H4 (cell line): Measurements from ENCODE around the gene PRKAG2. TPM values are rescaled to one million over a fixed set of nuclear protein-coding genes. Genes with fewer than 3 reads are reported as not detected.
"Not testable (repeated sequence)": the region's sequence is repeated elsewhere in the genome, so short reads cannot be mapped to it uniquely, and the experiment has no call there.

Source experiments
- DNase-seq: peaks from one replicate; pipeline ENCODE4 v3.0.0-alpha.2; 2015; ENCODE audit warnings: low spot score
- total RNA-seq: library from RNA; depleted of rRNA; stranded (reverse); fragments of >200 nt; shearing (Covaris generic); gene quantifications from 2 replicates; pipeline ENCODE4 v1.2.3, GENCODE V29; 2014

The PRKAG2 gene
- total RNA-seq, 1 experiment from 2014 or later, result 7.3 TPM

DNA sequence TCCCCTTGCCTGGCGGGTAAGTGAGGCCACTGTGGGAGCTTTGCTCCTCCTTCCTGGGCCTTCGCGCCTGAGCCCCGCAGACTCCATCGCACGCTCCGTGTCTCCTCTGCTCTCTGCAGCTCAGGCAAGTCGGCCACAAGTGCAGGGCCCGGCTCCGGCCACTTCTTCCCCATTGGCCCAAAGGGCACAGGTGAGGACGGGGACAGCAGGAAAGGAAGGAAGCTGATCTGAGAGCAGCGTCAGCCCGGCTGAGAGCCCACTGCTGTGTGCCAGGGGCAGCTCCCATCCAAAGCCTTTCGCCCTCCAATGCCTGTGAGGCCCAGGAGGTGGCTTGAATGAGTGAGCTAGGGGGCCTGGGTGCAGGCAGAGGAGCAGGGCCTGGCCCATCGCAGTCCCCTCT is 323.6 kb downstream of the PRKAG2 start:
- DNase-seq, result no peak

DNA sequence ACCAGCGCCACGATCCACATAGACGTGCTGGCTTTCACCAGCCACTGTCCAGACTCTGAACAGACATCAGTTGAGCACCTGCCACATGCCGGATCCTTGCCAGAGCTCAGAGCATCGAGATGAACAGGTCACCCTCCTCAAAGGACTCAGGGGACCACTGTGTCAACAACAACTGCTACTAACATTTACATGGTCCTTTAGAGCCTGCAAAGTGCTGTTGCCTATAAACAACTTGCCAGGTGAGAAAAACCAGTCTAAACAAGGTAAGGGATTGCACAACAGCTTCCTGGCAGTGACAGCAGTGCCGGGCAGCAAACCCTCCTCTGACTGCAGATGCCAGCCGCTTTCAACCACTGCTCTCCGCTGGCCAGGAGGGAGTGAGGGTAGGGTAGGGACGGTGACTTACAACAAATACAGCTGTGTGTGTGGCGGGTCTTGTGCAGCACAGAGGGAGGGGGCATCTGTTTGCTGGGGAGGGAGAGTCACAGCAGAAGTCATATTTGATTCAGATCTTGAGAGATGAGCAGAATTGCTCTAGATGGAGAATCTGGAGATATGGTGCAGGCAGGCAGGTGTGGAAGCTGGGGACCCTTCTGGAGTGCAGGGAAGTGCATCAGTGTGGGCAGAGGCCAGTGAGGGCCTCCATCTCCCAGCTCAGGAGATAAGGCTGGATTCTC is 324.4 kb downstream of the PRKAG2 start:
- DNase-seq, result peak; percentile 35

DNA sequence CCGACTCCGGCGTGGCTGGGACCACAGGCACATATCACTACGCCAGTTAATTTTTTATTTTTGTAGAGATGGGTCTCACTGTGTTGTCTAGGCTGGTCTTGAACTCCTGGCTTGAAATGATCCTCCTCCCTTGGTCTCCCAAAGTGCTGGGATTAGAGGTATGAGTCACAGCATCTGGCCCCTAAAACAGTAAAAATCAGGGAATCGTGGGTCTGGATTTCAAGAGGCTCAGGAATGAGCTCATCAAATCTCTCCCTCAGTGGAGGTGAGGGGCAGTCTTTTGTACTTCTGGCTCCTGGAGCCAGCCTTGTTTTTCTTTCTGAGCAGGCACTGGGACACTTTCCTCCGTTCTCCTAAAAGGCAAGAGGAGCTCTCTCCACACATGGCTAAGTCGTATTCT is 325.1 kb downstream of the PRKAG2 start:
- DNase-seq, result no peak

DNA sequence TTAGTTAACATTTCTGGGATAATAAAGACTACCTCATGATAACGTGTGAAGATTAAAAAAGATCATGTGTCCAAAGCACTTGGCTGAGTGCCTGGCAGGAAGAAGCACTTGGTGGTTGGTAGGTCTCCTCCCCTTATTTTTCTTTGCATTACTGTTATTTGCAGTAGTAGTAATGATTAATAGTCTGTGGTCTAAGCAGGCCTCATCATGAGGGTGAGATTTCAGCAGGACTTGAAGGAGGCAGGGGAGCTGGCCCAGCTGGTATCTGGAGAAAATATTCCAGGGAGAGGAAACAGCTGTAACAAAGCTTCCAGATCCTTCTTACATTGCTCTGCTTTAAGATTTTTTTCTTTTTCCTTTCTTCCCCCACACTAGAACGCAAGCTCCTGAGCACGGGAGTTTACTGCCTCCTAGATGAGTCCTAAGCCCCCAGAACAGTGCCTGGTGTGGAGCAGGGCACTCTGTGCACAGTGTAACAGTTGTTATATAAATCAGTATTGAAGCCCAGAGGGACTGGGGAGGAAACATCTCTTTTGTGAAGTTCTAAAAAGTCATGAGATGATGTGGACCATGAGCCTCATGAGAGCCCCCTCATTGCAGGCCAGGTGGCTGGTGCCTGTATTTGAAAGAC is 326.1 kb downstream of the PRKAG2 start:
- DNase-seq, result peak; percentile 58

DNA sequence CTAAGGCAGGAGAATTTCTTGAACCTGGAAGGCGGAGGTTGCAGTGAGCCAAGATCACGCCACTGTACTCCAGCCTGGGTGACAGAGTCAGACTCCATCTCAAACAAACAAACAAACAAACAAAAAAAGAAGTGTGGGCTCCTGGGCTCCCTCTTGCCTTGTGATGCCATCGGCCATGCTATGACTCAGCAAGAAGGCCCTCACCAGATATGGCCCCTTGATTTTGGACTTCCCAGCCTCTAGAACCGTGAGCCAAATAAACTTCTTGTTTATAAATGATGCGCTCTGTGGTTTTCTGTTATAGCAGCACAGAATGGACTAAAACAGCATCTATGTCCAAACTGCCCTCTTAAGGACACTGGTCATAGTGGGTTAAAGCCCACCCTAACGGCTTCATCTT is 327.3 kb downstream of the PRKAG2 start:
- no peak for DNase-seq

DNA sequence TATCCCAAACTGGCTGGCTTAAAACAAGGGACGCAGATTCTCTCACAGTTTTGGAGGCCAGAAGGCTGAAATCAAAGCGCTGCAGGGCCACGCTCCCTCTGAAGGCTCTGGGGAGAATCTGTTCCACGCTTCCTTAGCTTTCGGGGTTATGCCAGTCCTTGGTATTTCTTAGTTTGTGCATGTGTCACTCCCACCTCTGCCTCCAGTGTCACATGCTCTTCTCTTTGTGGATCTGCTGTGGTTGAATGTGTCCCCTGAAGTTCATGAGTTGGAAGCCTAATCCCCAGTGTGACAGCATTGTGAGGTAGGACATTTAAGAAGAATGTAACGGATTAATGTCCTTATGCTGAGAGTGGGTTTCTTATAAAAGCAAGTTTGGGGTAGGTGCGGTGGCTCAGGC is 327.8 kb downstream of the PRKAG2 start:
- DNase-seq, result no peak

DNA sequence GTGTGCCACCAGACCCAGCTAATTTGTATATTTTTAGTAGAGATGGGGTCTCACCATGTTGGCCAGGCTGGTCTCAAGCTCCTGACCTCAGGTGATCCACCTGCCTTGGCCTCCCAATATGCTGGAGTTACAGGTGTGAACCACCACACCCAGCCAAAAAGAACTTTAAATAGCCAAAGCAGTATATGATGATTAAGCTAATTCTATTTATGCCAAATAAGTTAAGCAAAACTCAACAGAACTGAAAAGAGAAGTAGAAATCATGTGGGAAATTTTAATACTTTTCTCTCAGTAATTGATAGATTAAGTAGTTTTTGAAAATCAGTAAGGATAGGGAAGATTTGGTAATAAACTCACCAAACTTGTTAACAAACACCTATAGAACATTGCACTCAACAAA is 332.7 kb downstream of the PRKAG2 start:
- no peak for DNase-seq

DNA sequence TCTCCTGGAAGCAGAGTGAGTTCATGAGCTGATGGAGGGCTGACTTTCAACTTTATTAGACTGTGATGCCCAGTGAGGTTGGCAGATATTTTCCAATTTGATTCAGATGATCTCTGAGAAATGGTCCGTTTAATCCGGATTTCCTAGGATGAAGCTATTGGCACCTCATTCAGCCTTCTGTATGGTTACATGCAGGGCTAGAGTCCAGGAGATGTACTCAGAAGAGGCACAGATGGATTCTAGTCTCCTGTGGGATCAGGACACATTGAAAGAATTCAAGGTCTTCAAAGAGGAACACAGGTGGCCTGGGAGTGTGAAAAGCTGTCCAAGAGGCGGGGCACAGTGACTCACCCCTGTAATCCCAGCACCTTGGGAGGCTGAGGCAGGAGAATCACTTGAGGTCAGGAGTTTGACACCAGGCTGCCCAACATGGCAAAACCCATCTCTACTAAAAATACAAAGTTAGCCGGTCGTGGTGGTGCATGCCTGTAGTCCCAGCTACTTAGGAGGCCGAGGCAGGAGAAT is 334.2 kb downstream of the PRKAG2 start:
- no peak for DNase-seq

DNA sequence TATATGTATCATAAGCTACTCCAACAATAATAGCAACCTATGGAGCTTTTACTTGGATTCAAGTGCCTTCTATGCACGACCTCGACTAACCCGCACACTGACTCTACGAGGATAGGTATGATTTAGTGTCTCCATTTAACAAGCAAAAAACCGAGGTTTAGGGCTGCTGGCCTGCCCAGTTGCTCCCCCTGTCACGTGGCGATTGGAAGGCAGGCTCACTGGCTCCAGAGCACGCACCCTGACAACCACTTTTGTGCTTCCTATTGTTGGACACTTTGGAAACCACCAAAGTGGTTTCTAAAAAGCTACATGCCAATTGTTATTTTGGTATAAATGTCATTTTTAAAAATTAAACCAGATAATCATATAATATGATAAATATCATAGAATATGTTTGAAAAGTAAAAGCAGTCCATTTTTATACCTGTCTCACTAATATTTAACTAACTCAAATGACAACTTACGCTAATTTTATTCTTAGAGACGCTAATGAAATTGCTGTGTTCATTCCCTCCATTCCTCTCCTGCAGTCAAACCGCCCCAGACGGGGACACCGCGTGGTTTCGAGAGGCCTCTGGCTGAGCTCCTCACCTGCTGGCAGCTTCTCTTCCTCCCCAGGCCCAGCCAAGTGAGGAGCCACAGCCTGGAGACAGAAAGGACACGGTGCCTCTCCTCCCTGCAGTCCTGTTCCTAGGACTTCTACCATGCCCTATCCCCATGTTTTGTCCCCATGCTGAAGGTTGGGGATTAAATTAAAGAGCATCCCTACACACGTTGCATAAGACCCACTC is 335.0 kb downstream of the PRKAG2 start:
- DNase-seq, result no peak

DNA sequence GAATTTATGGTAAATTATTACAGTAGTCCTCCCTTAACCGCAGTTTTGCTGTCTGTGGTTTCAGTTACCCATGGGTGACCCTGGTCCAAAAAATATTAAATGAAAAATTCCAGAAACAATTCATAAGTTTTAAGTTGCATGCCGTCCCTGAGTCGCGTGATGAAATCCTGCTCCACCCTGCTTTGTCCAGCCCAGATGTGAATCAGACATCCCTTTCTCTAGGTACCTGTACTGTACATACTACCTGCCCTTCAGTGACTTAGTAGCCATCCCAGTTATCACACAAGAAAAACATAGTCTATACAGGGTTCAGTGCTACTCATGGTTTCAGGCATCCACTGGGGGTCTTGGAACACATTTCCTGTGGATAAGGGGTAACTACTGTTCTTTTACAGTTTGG is 336.8 kb downstream of the PRKAG2 start:
- DNase-seq, result no peak

DNA sequence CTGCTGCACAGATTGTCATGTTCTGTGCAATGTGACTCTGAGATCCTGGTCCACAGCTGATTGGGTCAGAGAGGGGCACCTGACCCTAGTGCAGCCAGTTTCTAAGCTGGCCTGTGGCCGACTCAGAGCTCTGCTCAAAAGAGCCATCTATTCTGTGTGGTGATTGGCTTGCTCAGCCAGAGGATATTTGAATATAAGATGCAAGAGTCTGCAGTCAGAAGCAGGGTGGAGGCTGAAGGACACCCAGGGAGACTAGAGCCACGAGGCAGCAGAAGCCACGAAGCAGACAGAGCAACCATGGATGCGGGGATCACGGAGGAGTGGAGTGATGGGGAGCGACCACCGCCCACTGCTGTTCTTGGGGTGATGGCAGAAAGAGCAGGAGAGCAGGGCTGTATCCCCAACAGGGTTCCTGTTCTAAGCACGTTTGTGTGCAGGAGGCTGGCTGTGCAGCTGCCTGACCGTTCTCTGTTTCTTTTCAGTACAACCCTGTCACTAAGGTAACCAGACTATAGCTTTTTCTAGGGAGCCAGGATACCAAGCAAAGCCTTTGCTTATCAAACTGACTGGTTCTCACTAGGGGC is 337.7 kb downstream of the PRKAG2 start:
- no peak for DNase-seq

DNA sequence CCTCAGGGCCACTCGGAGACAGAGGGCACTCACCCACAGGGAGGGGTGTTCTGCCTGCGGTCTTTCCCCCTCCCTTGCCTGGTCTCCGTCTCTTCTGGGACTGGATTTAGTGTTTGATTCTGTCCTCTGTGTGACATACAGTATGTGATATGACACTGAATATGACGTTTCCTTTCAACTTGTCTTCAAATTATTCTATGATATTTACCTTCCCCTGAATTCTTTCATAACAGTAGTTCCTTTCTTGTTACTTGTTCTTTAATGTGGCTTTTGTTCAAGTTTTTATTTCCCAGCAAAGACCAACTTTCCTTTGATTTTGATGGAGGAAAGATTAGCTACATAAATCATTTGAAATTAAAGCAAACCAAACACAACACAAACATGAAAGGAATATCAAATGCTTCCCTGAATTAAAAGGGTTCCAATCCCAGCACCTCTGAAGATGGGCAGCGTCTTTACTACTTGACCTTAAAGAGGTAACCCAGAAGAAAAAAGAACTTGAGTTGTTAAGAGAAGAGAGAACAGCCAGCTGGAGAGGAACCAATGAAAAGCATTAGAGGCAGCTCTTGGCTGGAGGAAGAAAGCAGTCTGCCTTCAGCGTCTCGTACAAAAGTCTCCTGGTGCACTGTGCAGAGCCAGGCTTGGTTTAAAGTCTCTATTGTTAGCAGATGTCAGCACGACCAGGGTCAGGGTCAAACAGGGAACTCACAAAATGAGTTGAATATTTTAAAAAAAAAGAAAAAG is 338.9 kb downstream of the PRKAG2 start:
- DNase-seq, result no peak

DNA sequence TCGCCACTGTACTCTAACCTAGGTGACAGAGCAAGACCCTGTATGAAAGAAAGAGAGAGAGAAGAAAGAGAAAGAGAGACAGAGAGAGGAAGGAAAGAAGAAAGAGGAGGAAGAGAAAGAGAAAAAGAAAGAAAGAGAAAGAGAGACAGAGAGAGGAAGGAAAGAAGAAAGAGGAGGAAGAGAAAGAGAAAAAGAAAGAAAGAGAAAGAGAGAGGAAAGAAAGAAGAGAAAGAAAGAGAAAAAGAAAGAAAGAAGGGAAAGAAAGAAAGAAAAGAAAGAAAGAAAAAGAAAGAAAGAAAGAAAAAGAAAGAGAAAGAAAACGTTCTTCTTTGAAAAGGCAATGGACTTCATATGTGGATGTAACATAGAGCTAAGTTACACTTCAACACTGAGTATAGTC is 340.7 kb downstream of the PRKAG2 start:
- DNase-seq, result not testable (repeated sequence)

DNA sequence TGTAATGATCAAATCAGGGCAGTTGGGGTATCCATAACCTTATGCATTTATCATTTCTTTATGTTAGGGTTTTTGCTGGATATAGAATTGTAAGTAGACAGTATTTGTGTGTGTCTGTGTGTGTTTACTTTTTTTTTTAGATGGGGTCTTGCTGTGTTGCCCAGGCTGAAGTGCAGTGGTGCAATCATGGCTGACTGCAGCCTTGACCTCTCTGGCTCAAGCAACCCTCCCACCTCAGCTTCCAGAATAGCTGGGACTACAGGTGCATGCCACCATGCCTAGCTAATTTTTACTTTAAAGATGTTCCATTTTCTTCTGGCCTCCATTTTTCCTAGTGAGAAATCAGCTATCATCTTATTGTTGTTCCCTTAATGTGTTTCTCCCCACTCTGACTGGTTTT is 347.1 kb downstream of the PRKAG2 start:
- no peak for DNase-seq

DNA sequence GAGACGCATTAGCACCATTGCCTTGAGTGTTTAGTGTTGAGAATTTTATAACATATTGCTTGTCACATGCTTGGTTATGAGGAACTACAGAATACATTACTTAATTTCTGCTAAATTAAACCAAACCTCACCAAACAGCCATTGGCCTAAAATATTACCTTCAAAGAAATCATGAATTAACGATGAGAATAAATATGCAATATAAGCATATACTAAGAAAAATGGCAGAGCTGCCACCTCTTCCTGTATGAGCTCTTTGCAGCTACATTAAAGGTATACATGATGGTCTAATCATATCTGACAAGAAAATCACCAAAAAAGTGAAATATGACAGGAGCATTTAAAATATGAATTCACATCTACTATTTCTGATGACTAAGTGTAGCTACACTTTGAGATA is 352.1 kb downstream of the PRKAG2 start:
- no peak for DNase-seq

DNA sequence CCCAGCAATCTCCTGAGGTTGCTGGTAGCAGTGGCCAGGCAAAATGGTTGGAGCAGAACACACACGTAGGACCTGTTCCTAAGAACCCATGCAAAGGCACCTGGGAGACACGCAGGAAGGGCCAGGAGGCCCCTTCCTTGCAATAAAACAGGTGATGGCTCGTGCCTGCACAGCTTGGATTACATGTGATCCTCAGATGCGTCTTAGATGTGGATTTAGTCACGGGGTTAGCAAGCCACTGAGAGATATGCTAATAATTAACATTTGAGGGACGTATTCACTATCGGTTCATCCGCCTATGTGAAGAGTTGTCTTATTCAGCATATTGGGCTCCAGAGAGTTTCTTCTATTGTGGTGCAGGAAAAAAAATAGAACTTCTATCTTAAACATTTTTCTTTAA is 352.6 kb downstream of the PRKAG2 start:
- DNase-seq, result no peak

DNA sequence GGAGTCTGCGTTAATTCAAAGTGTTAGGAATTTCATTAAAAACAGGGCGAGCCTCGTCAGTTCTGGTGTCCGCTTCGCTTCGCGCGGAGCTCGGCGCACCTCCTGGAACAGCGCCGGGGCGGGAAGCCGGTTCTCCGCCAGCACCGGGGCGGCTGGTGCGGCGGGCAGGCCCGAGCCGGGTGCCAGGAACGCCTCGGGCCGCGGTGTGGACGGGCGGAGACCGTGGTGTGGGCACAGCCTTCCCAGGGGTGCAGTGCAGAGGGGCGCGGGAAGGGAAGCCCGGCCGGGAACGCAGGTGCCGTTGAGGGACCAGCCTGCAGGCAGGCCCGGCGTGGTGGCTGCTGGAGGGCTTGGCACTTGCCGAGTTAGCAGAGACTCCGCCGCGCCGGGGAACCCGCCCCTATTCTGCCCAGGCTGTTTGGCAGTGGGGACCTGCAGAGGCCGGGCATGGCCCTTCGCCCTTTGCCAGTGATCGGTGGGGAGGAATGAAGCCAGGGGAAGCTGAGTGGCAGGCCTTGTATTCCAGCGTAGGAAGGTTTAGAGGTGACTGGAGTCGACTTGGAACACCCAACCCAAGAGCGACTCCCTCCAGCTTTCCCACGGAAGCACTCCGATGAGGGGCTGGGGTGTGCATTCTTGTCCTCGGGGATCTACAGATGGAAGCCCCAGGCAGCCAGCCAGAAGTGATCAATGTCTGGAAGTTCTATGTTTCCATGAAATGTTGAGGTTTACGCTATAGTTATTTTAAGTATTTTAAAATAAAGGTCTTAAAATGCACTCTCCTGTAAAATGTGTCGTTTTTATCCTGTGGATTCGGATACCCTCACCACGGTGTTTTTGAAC is 356.3 kb downstream of the PRKAG2 start:
- no peak for DNase-seq

DNA sequence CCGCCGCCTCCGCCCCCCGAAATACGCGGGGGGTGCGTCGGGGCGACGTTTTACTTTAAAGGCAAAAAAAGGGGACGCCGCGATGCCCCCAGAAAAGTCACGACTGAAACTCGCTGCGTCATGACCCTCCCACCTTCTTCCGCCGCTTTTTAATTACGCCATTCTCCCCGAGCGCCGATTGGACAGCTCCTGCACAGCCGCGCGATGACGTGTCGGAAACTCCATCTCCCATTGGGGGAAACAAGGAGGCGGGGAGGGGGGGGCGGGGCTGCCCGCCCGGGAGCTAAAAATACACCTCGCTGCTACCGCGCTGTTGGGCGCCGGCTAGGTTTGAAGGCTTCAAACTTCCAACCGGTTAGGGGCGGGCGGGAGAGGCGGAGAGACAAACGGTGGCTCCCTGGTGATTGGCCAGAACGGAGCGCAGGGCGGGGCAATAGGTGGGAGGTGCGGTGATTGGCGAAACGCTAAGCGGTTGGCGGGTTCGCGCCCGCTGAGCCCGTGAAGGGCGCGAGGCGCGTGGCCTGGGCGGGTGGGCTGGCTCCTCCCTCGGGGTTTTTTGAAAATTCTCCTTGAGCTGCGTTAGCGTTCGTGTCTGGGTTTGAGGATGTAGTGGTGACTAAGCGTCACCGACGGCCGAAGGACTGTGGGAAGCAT is 357.0 kb downstream of the PRKAG2 start, which contains the start of gene RHEB:
RHEB (minus strand) TSS at position 131 of the 654 bp plus-strand sequence. CDS start 384 bp downstream, outside the sequence.
- DNase-seq, result peak; percentile 98

DNA sequence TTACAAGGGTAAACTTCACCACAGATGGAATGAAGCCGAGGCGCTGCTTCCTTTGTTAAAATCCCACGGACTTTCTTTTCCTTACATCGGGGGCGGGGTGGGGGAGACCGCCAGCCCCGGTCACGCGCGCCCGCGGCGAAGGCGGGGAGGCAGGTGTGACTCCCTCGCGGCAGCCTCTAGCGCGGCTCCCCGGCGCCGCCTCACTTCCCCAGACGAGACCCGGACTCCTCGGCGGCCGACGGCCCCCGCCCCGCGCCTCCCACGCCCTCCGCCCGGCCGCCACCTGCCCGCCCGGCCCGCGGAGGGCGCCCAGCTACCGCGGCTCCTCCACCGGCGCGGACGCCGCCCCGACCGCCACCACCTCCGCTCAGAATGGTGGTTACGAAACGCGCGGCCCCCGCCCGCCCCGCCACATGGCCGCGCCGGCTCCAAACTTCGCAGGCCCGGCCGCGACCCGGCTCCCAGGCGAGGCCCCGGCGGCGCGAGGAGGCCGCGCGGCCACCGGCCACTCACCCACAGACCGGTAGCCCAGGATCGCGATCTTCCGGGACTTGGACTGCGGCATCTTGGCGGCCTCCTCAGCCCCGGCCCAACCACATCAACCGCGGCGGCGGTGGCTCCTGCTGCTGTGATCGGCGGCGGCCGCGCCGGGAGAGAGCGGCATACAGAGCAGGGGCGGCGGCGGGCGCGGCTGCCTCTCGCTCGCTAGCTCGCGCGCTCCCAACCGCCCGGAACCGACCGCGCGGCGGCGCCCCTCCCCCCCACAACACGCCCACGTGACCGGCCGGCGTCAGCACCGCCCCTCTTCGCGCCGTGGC is 357.8 kb downstream of the PRKAG2 start:
- DNase-seq, result not testable (repeated sequence)
